ENCODE results near the gene MAGI1.

DNA sequence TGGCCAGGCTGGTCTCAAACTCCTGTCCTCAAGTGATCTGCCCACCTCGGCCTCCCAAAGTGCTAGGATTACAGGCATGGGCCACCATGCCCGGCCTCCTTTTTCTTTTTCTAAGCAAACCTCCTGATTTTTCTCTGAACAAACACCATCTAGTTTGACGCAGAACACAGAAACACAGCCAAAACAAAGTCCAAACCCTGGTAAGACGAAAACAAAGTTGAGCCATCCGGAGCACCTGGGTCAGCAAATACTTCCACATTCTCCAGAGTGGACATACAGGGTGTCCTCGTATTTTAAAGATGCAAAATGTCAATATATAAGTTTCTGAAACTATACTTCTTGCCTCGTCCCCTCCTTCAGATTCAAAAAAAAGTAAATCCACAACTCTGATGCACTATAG is 715.8 kb downstream of the MAGI1 start:
- TF ChIP-seq CTCF (IDR thresholded peaks at IDR 0.05): no peak
- no peak for TF ChIP-seq POLR2AphosphoS5 (IDR thresholded peaks at IDR 0.05)
- TF ChIP-seq POLR2A (IDR thresholded peaks at IDR 0.05): no peak
